Measurements from ENCODE around the gene ZBTB21.
"Not testable (repeated sequence)": the region's sequence is repeated elsewhere in the genome, so short reads cannot be mapped to it uniquely, and the experiment has no call there.

Gene ZBTB21

GRCh38 chr21:41965461-41966013, 44.6 kb downstream of the ZBTB21 start:
- Histone ChIP-seq H3K27me3 (ENCODE audit: insufficient read depth, low read length) (no peaks in the 10 kb centered on the region), H3K27ac (ENCODE audit: low read depth, low read length) (no peak overlapping the region), H3K4me1 (ENCODE audit: insufficient read depth, low read length) (peaks cover 8% of the 10 kb centered on the region), H3K4me3 (ENCODE audit: low read length) (no peak overlapping the region), H3K36me3 (ENCODE audit: insufficient read depth, low read length) (no peaks in the 10 kb centered on the region), H3K9me3 (ENCODE audit: insufficient read depth, low read depth, low read length) (no peaks in the 10 kb centered on the region), H3K9ac (ENCODE audit: low read depth, low read length) (no peak overlapping the region)
- WGBS, result 95% methylated on average over 10 of the region's 10 CpGs

DNA sequence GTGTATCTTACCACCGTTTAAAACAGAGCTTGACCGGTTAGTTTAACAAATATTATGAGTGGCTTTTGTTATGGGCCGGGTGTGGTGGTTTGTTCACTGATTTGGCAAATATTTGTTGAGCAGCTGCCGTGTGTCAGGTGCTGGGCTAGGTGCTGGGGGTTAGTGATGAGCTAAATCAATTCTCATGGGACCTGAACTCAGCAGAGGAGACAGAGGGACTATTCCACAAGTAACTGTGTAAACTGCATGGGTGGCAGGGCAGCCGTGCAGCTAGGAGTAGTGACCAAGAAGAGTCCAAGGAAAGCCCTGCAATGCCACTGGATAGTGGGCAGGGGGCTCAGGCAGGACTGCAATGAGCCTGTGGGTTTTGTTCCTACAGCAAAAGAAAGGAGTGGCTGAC, 45.1 kb downstream of the ZBTB21 start:
- Histone ChIP-seq H3K9me3 (ENCODE audit: insufficient read depth, low read depth, low read length) (no peaks in the 10 kb centered on the region), H3K9ac (ENCODE audit: low read depth, low read length) (no peak overlapping the region), H3K36me3 (ENCODE audit: insufficient read depth, low read length) (no peaks in the 10 kb centered on the region), H3K27me3 (ENCODE audit: insufficient read depth, low read length) (no peaks in the 10 kb centered on the region), H3K27ac (ENCODE audit: low read depth, low read length) (no peak overlapping the region), H3K4me3 (ENCODE audit: low read length) (no peak overlapping the region), H3K4me1 (ENCODE audit: insufficient read depth, low read length) (peaks cover 8% of the 10 kb centered on the region)
- WGBS, result 88% methylated on average over 5 of the region's 5 CpGs

GRCh38 chr21:41964171-41964570, 46.0 kb downstream of the ZBTB21 start:
- H3K27ac ChIP-seq (ENCODE audit: low read depth, low read length), result no peak overlapping the region
- 91% methylated on average over 8 of the region's 8 CpGs for WGBS
- no peak overlapping the region for H3K4me3 ChIP-seq (ENCODE audit: low read length)
- no peaks in the 10 kb centered on the region for H3K27me3 ChIP-seq (ENCODE audit: insufficient read depth, low read length)
- no peak overlapping the region for H3K9ac ChIP-seq (ENCODE audit: low read depth, low read length)
- no peaks in the 10 kb centered on the region for H3K9me3 ChIP-seq (ENCODE audit: insufficient read depth, low read depth, low read length)
- H3K4me1 ChIP-seq (ENCODE audit: insufficient read depth, low read length), result peaks cover 8% of the 10 kb centered on the region
- H3K36me3 ChIP-seq (ENCODE audit: insufficient read depth, low read length), result no peaks in the 10 kb centered on the region

DNA sequence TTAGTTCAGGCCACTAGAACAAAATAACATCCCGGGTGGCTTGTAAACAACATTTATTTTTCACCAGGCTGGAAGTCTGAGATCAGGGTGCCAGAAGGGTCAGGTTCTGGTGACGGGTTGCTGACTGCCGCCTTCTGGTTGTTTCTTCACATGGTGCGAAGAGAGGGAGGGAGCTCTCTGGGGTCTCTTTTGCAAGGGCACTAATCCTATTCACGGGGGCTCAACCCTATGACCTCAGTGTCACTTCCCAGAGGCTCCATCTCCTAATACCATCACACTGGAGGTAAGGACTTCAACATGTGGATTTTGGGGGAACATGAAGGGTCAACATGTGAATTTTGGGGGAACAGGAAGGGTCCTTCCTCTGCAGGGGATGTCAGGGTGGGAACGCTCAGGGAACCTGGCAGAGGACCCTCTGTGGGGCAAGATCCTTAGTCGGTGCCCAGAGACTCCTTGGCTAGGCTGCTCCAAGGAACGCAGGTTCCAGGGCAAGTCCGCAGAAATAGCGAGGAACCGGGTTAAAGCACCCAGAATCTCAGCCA, 47.7 kb downstream of the ZBTB21 start:
- WGBS, result 88% methylated on average over 11 of the region's 11 CpGs
- H3K27me3 ChIP-seq (ENCODE audit: insufficient read depth, low read length), result no peaks in the 10 kb centered on the region
- no peak overlapping the region for H3K4me3 ChIP-seq (ENCODE audit: low read length)
- H3K4me1 ChIP-seq (ENCODE audit: insufficient read depth, low read length), result 0 out of 2 replicates have a peak, but pooled peaks cover 4% of the 10 kb centered on the region
- H3K9ac ChIP-seq (ENCODE audit: low read depth, low read length), result no peak overlapping the region
- H3K36me3 ChIP-seq (ENCODE audit: insufficient read depth, low read length), result no peaks in the 10 kb centered on the region
- H3K27ac ChIP-seq (ENCODE audit: low read depth, low read length), result no peak overlapping the region
- no peaks in the 10 kb centered on the region for H3K9me3 ChIP-seq (ENCODE audit: insufficient read depth, low read depth, low read length)

DNA sequence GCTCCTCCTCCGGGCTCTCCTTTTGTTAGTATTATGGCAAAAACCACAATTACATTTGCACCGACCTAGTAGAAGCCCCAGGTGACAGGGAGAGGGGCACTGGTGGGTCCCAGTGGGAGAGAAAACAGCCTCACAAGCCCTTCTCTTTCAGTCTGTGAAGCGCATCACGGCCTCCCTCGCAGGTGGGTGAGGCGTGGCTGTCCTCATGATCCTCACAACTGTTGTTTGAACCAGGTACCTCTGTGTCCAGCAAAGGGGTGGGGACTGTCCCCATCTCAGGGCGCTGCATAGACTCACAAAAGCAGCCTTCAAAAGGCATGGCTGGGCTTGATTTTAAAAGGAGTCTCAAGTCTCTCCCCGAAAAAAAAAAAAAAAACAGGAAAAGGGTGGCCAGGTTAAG, 48.4 kb downstream of the ZBTB21 start:
- 81% methylated on average over 8 of the region's 8 CpGs for WGBS
- Histone ChIP-seq H3K27ac (ENCODE audit: low read depth, low read length) (no peak overlapping the region), H3K9ac (ENCODE audit: low read depth, low read length) (no peak overlapping the region), H3K4me3 (ENCODE audit: low read length) (no peak overlapping the region), H3K27me3 (ENCODE audit: insufficient read depth, low read length) (no peaks in the 10 kb centered on the region), H3K4me1 (ENCODE audit: insufficient read depth, low read length) (0 out of 2 replicates have a peak, but pooled peaks cover 4% of the 10 kb centered on the region), H3K9me3 (ENCODE audit: insufficient read depth, low read depth, low read length) (no peaks in the 10 kb centered on the region), H3K36me3 (ENCODE audit: insufficient read depth, low read length) (no peaks in the 10 kb centered on the region)

- no peaks in the 10 kb centered on the region for H3K36me3 ChIP-seq (ENCODE audit: insufficient read depth, low read length)
- H3K27ac ChIP-seq (ENCODE audit: low read depth, low read length), result no peak overlapping the region
- 92% methylated on average over 14 of the region's 14 CpGs for WGBS
- H3K9ac ChIP-seq (ENCODE audit: low read depth, low read length), result no peak overlapping the region
- no peaks in the 10 kb centered on the region for H3K9me3 ChIP-seq (ENCODE audit: insufficient read depth, low read depth, low read length)
- no peaks in the 10 kb centered on the region for H3K27me3 ChIP-seq (ENCODE audit: insufficient read depth, low read length)
- H3K4me1 ChIP-seq (ENCODE audit: insufficient read depth, low read length), result 0 out of 2 replicates have a peak, but pooled peaks cover 4% of the 10 kb centered on the region
- H3K4me3 ChIP-seq (ENCODE audit: low read length), result no peak overlapping the region
These were observed 48.9 kb downstream of the ZBTB21 start for GRCh38 chr21:41961282-41961701.

DNA sequence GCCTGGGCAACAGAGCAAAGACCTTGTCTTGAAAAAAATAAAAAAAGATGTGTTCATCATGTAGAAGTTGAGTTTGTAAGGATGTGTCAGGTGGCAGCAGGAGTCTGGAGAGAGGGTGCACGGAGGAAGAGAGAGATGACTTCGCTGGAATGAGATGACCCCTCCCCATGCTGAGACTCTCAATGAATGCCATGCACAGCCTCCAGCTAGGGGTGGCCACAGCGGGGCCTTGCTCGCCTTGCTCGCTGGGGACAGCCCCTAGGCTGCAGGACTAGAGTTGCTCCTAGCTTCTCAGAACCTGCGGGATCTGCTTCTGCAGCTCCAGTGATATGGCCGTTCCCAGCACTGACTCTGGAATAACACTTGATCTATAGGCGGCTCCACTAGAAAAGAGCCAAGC, 49.8 kb downstream of the ZBTB21 start:
- H3K4me3 ChIP-seq (ENCODE audit: low read length), result no peak overlapping the region
- H3K36me3 ChIP-seq (ENCODE audit: insufficient read depth, low read length), result no peaks in the 10 kb centered on the region
- no peak overlapping the region for H3K9ac ChIP-seq (ENCODE audit: low read depth, low read length)
- no peak overlapping the region for H3K27ac ChIP-seq (ENCODE audit: low read depth, low read length)
- H3K27me3 ChIP-seq (ENCODE audit: insufficient read depth, low read length), result no peaks in the 10 kb centered on the region
- WGBS, result 80% methylated on average over 8 of the region's 8 CpGs
- H3K9me3 ChIP-seq (ENCODE audit: insufficient read depth, low read depth, low read length), result no peaks in the 10 kb centered on the region
- H3K4me1 ChIP-seq (ENCODE audit: insufficient read depth, low read length), result 0 out of 2 replicates have a peak, but pooled peaks cover 4% of the 10 kb centered on the region

- H3K27me3 ChIP-seq (ENCODE audit: insufficient read depth, low read length); H3K4me1 ChIP-seq (ENCODE audit: insufficient read depth, low read length); H3K9me3 ChIP-seq (ENCODE audit: insufficient read depth, low read depth, low read length); H3K4me3 ChIP-seq (ENCODE audit: low read length); H3K27ac ChIP-seq (ENCODE audit: low read depth, low read length); H3K9ac ChIP-seq (ENCODE audit: low read depth, low read length); H3K36me3 ChIP-seq (ENCODE audit: insufficient read depth, low read length): not testable (repeated sequence)
- 95% methylated on average over 11 of the region's 11 CpGs for WGBS
These were observed 50.5 kb downstream of the ZBTB21 start for GRCh38 chr21:41959697-41960096.

DNA sequence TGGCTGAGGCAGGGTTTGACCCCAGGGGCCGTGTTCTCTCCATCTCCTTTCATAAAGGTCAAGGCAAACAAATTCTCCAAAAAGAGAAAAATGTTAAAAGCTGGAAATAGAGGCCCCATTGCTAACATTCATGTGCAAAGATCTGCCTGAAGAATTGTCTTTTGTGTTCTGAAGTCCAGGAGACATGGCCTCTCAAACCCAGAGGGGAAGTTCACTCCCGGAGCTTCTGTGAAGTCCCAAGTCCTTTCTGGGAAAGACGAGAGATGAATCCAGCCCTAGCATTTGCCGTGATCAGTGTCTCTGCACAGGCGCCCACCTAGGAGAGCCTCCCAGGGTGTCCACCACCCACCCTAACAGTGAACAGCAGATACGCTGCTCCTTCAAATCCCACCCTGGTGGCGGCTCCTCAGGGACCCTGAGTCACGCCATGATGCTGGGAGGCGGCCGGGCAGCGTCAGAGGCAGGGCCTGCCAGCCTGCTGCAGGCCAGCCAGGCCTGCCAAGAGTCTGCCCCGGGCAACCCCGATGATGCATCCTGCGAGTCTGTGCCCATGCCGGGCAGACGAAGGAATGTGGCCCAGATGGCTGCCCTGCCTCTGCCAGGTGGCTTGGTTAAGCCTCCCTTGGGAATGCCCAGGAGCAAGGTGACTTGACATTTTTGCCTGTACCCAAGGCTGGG, 51.1 kb downstream of the ZBTB21 start:
- Histone ChIP-seq H3K9me3 (ENCODE audit: insufficient read depth, low read depth, low read length) (no peaks in the 10 kb centered on the region), H3K36me3 (ENCODE audit: insufficient read depth, low read length) (no peaks in the 10 kb centered on the region), H3K4me3 (ENCODE audit: low read length) (no peak overlapping the region), H3K27ac (ENCODE audit: low read depth, low read length) (no peak overlapping the region), H3K9ac (ENCODE audit: low read depth, low read length) (no peak overlapping the region), H3K4me1 (ENCODE audit: insufficient read depth, low read length) (0 out of 2 replicates have a peak, but pooled peaks cover 4% of the 10 kb centered on the region), H3K27me3 (ENCODE audit: insufficient read depth, low read length) (no peaks in the 10 kb centered on the region)
- 95% methylated on average over 16 of the region's 16 CpGs for WGBS

DNA sequence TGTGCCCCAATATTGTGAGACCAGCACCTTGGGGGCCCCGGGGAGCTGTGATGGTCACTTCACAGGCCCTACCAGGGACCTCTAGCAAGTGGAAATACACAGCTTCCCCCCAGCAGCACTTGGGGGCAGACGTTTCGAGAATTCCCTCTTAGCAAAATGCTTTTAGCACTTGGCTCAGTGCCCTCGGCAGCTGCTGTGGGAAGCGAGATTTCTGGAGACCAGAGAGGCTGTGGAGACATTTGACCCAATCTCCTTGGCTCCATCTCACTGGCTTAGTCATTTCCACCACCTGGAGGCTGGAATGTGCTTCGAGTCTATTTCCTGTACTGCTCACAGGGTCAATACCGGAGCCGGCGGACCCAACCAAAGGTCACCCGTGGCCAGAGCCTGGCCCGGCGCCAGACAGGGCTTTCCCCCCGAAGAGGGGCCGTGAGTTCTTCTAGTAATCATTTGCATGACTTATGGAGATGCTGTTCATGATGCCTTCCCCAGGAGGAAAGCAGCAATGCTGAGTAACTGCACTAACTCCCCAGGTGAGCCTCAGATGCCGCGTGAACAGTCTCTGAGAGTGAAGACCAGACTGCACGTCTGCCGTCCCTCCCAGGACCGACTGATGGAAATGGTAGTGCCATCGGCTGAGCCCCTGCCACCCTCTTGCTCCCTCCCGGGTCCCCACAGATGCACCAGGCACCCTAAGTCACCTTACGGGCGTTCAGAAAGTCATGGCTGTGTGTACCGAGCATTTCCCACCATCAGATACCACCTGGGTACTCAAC, 52.0 kb downstream of the ZBTB21 start:
- no peaks in the 10 kb centered on the region for H3K9me3 ChIP-seq (ENCODE audit: insufficient read depth, low read depth, low read length)
- 0 out of 2 replicates have a peak, but pooled peaks cover 4% of the 10 kb centered on the region for H3K4me1 ChIP-seq (ENCODE audit: insufficient read depth, low read length)
- H3K36me3 ChIP-seq (ENCODE audit: insufficient read depth, low read length), result no peaks in the 10 kb centered on the region
- 85% methylated on average over 24 of the region's 24 CpGs for WGBS
- no peak overlapping the region for H3K9ac ChIP-seq (ENCODE audit: low read depth, low read length)
- no peak overlapping the region for H3K27ac ChIP-seq (ENCODE audit: low read depth, low read length)
- no peak overlapping the region for H3K4me3 ChIP-seq (ENCODE audit: low read length)
- H3K27me3 ChIP-seq (ENCODE audit: insufficient read depth, low read length), result peaks cover 3% of the 10 kb centered on the region
